ENCODE measurements around the gene BACH1. TPM values are rescaled to one million over a fixed set of nuclear protein-coding genes. Genes with fewer than 3 reads are reported as not detected.

Gene BACH1
- polyA plus RNA-seq, 1 donor from 2014 or later, result 29.7 TPM

DNA sequence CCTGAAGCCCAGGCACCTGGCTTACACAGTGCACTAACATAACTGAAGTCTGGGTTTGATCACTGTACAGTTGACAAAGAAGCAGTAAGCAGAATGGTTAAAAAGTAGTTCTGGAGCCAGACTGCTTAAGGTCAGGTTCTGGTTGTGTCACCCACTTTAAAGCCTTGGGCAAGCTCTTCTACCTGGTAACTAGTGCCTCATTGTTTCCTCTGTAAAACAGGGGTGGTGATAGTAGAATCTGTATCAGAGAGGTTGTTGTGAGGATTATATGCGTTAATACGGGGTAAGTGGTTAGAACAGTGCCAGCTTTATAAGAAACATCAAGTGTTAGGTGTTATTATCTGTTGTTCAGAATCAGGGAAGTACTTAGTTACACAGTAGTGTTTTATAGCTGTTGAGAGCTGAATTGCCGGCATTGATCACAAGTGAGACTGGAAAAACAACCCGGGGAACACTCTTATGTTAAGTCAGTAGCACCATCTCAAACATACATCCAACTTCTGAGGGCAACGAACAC is 3.7 kb downstream of the BACH1 start:
- H3K27ac ChIP-seq (ENCODE audit: low read length), result no peak overlapping the region
- H3K4me2 ChIP-seq (ENCODE audit: low read length), result no peak overlapping the region
- H2AFZ ChIP-seq (ENCODE audit: low read depth, low read length), result no peak overlapping the region
- H3K9ac ChIP-seq (ENCODE audit: low read length), result no peak overlapping the region
- no peaks in the 10 kb centered on the region for H3K9me2 ChIP-seq (ENCODE audit: insufficient read depth, low read length)
- H3F3A ChIP-seq (ENCODE audit: insufficient read depth, low read length, poor library complexity, severe bottlenecking), result no peaks in the 10 kb centered on the region
- no peaks in the 10 kb centered on the region for H3K9me3 ChIP-seq (ENCODE audit: low read length)
- H3K36me3 ChIP-seq (ENCODE audit: insufficient read depth, low read length), result no peaks in the 10 kb centered on the region
- no peak for TF ChIP-seq SMC3 (conservative IDR thresholded peaks at IDR 0.05; ENCODE audit: poor library complexity)
- no peak for TF ChIP-seq EP300 (conservative IDR thresholded peaks at IDR 0.05; ENCODE audit: poor library complexity, severe bottlenecking)
- no peak for TF ChIP-seq TAF1 (IDR thresholded peaks at IDR 0.05; ENCODE audit: low read depth)
- TF ChIP-seq, protein P1, sequence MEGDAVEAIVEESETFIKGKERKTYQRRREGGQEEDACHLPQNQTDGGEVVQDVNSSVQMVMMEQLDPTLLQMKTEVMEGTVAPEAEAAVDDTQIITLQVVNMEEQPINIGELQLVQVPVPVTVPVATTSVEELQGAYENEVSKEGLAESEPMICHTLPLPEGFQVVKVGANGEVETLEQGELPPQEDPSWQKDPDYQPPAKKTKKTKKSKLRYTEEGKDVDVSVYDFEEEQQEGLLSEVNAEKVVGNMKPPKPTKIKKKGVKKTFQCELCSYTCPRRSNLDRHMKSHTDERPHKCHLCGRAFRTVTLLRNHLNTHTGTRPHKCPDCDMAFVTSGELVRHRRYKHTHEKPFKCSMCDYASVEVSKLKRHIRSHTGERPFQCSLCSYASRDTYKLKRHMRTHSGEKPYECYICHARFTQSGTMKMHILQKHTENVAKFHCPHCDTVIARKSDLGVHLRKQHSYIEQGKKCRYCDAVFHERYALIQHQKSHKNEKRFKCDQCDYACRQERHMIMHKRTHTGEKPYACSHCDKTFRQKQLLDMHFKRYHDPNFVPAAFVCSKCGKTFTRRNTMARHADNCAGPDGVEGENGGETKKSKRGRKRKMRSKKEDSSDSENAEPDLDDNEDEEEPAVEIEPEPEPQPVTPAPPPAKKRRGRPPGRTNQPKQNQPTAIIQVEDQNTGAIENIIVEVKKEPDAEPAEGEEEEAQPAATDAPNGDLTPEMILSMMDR (IDR thresholded peaks at IDR 0.05; ENCODE audit: poor library complexity, severe bottlenecking), result no peak
- TF ChIP-seq, protein P2, sequence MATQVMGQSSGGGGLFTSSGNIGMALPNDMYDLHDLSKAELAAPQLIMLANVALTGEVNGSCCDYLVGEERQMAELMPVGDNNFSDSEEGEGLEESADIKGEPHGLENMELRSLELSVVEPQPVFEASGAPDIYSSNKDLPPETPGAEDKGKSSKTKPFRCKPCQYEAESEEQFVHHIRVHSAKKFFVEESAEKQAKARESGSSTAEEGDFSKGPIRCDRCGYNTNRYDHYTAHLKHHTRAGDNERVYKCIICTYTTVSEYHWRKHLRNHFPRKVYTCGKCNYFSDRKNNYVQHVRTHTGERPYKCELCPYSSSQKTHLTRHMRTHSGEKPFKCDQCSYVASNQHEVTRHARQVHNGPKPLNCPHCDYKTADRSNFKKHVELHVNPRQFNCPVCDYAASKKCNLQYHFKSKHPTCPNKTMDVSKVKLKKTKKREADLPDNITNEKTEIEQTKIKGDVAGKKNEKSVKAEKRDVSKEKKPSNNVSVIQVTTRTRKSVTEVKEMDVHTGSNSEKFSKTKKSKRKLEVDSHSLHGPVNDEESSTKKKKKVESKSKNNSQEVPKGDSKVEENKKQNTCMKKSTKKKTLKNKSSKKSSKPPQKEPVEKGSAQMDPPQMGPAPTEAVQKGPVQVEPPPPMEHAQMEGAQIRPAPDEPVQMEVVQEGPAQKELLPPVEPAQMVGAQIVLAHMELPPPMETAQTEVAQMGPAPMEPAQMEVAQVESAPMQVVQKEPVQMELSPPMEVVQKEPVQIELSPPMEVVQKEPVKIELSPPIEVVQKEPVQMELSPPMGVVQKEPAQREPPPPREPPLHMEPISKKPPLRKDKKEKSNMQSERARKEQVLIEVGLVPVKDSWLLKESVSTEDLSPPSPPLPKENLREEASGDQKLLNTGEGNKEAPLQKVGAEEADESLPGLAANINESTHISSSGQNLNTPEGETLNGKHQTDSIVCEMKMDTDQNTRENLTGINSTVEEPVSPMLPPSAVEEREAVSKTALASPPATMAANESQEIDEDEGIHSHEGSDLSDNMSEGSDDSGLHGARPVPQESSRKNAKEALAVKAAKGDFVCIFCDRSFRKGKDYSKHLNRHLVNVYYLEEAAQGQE (IDR thresholded peaks at IDR 0.05; ENCODE audit: borderline replicate concordance), result no peak
- TF ChIP-seq POLR2AphosphoS5 (IDR thresholded peaks at IDR 0.05), result no peak
- TF ChIP-seq MXI1 (conservative IDR thresholded peaks at IDR 0.05; ENCODE audit: poor library complexity, severe bottlenecking), result no peak
- TF ChIP-seq EZH2 (IDR thresholded peaks at IDR 0.05; ENCODE audit: borderline replicate concordance, insufficient read depth, low read length, poor library complexity, severe bottlenecking), result no peak
- no peak for TF ChIP-seq RAD21 (conservative IDR thresholded peaks at IDR 0.05)
- peaks cover 75% of the 10 kb centered on the region for H3K79me2 ChIP-seq (replicated peaks; ENCODE audit: insufficient read depth, low read length)
- no peaks in the 10 kb centered on the region for H3K27me3 ChIP-seq (ENCODE audit: insufficient read depth, low read depth, low read length)
- peak overlapping the region; percentile 75 for H3K4me3 ChIP-seq (ENCODE audit: low read length)
- peaks cover 4% of the 10 kb centered on the region for H4K20me1 ChIP-seq (ENCODE audit: insufficient read depth)

DNA sequence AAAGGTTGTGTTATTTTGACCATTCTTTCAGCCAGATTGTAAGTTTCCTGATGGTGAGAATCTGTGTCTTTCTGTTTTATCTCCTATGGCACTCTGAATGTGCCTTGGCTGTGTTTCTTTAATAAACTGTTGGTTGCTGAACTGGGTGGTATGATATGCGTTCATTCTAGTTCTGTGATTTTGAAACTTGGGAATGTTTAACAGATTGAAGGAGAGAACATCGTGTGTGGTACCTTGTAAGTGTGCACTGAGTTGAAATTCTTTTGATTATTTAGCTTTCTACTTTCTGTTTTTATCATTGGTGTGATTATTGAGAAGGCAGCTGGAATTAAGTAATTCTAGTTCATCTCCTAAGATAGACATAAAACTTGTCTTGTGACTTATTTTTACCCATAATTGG is 4.6 kb downstream of the BACH1 start:
- Histone ChIP-seq H3K4me3 (ENCODE audit: low read length) (no peak overlapping the region), H3K9me2 (ENCODE audit: insufficient read depth, low read length) (no peaks in the 10 kb centered on the region), H2AFZ (ENCODE audit: low read depth, low read length) (no peak overlapping the region), H3K9ac (ENCODE audit: low read length) (no peak overlapping the region), H3K36me3 (ENCODE audit: insufficient read depth, low read length) (no peaks in the 10 kb centered on the region), H3K27me3 (ENCODE audit: insufficient read depth, low read depth, low read length) (no peaks in the 10 kb centered on the region), H3K27ac (ENCODE audit: low read length) (no peak overlapping the region), H3K4me2 (ENCODE audit: low read length) (no peak overlapping the region), H3K79me2 (replicated peaks; ENCODE audit: insufficient read depth, low read length) (peaks cover 83% of the 10 kb centered on the region), H3K9me3 (ENCODE audit: low read length) (no peaks in the 10 kb centered on the region), H3F3A (ENCODE audit: insufficient read depth, low read length, poor library complexity, severe bottlenecking) (no peaks in the 10 kb centered on the region), H4K20me1 (ENCODE audit: insufficient read depth) (peaks cover 4% of the 10 kb centered on the region)
- TF ChIP-seq RAD21 (conservative IDR thresholded peaks at IDR 0.05) (no peak), SMC3 (conservative IDR thresholded peaks at IDR 0.05; ENCODE audit: poor library complexity) (no peak), POLR2AphosphoS5 (IDR thresholded peaks at IDR 0.05) (no peak), MXI1 (conservative IDR thresholded peaks at IDR 0.05; ENCODE audit: poor library complexity, severe bottlenecking) (no peak), TAF1 (IDR thresholded peaks at IDR 0.05; ENCODE audit: low read depth) (no peak), EP300 (conservative IDR thresholded peaks at IDR 0.05; ENCODE audit: poor library complexity, severe bottlenecking) (no peak), EZH2 (IDR thresholded peaks at IDR 0.05; ENCODE audit: borderline replicate concordance, insufficient read depth, low read length, poor library complexity, severe bottlenecking) (no peak)
- TF ChIP-seq, protein P2 (IDR thresholded peaks at IDR 0.05; ENCODE audit: borderline replicate concordance), result no peak
- TF ChIP-seq, protein P1 (IDR thresholded peaks at IDR 0.05; ENCODE audit: poor library complexity, severe bottlenecking), result no peak

Measured in neural cell (in vitro differentiated cells).